NB4 (cell line): ENCODE results near the gene ASCC3.
"Not testable (repeated sequence)": the region's sequence is repeated elsewhere in the genome, so short reads cannot be mapped to it uniquely, and the experiment has no call there.

ENCODE experiments used
- DNase-seq: peaks from one replicate; pipeline ENCODE4 v3.0.0; 2010; ENCODE audit warnings: low read depth
- H3K4me3 ChIP-seq: one replicate; pipeline ENCODE4 v1.5.1; 2011; ENCODE audit warnings: mild to moderate bottlenecking, low read depth, low read length, moderate library complexity
- CTCF ChIP-seq: IDR thresholded peaks from one replicate; pipeline ENCODE4 v1.5.1; 2012; ENCODE audit warnings: low read depth, low read length
- MYC ChIP-seq: IDR thresholded peaks from 2 replicates; pipeline ENCODE4 v1.6.1; 2011; ENCODE audit warnings: low read depth, low read length
- POLR2A ChIP-seq: IDR thresholded peaks from 2 replicates; pipeline ENCODE4 v1.6.1; 2011; ENCODE audit warnings: mild to moderate bottlenecking; ENCODE audit not compliant: insufficient read length; ENCODE audit errors: extremely low read depth
- TF ChIP-seq, protein P1 (sequence below): IDR thresholded peaks from 2 replicates; pipeline ENCODE4 v1.6.1; 2011; ENCODE audit warnings: low read depth, low read length

ASCC3 gene

GRCh38 chr6:100833972-100834574 lies 47.1 kb downstream of the ASCC3 start:
- TF ChIP-seq POLR2A (no peak), MYC (no peak), CTCF (no peak)
- TF ChIP-seq, protein P1, sequence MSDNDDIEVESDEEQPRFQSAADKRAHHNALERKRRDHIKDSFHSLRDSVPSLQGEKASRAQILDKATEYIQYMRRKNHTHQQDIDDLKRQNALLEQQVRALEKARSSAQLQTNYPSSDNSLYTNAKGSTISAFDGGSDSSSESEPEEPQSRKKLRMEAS = no peak
- no peak for DNase-seq
- no peak overlapping the region for H3K4me3 ChIP-seq

DNA sequence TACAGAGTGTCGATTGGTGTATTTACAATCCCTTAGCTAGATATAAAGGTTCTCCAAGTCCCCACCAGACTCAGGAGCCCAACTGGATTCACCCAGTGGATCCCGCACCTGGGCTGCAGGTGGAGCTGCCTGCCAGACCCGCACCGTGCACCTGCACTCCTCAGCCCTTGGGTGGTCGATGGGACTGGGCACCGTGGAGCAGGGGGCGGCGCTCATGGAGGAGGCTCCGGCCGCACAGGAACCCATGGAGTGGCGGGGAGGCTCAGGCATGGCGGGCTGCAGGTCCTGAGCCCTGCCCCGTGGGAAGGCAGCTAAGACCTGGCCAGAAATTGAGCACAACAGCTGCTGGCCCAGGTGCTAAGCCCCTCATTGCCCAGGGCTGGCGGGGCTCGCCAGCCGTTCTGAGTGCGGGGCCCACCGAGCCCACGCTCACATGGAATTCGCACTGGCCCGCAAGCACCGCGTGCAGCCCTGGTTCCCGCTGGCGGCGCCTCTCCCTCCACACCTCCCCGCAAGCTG lies 52.0 kb downstream of the ASCC3 start:
- DNase-seq = not testable (repeated sequence)

GRCh38 chr6:100823041-100823440 lies 58.1 kb downstream of the ASCC3 start:
- H3K4me3 ChIP-seq = no peak overlapping the region
- DNase-seq = no peak
- TF ChIP-seq POLR2A (no peak), MYC (no peak), CTCF (no peak)
- TF ChIP-seq, protein P1 = no peak

More for the DNA sequence above, 52.0 kb downstream of the ASCC3 start:
- not testable (repeated sequence) for H3K4me3 ChIP-seq

DNA sequence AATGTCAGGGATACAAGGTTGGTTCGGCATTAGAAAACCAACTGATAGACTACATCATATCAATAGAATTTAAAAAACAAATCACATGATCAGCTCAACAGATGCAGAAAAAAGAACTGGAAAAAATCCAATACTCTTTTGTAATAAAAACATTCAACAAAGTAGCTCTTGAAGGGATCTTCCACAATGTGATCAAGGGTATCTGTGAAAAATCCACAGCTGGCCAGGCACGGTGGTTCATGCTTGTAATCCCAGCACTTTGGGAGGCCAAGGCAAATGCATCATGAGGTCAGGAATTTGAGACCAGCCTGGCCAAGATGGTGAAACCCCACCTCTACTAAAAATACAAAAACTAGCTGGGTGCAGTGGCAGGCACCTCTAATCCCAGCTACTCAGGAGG lies 63.1 kb downstream of the ASCC3 start:
- no peak for TF ChIP-seq MYC
- TF ChIP-seq CTCF = no peak
- TF ChIP-seq, protein P1 = no peak
- TF ChIP-seq POLR2A = no peak
- no peak for DNase-seq
- no peak overlapping the region for H3K4me3 ChIP-seq

- H3K4me3 ChIP-seq = no peak overlapping the region
- no peak for DNase-seq
- no peak for TF ChIP-seq MYC
Measured at GRCh38 chr6:100810015-100810414, 71.1 kb downstream of the ASCC3 start.

- H3K4me3 ChIP-seq = no peak overlapping the region
- TF ChIP-seq MYC (no peak), CTCF (no peak), POLR2A (no peak)
- TF ChIP-seq, protein P1 = no peak
- DNase-seq = no peak
Measured at GRCh38 chr6:100809346-100809745, 71.8 kb downstream of the ASCC3 start.
